Neutrophil (primary cell): ENCODE measurements around the gene NPLOC4.

Experiments used
- H3K27ac ChIP-seq: fragments of 200-600 bp; sonication (generic); 2 replicates; pipeline ENCODE4 v1.5.1; 2016; ENCODE audit warnings: mild to moderate bottlenecking, moderate library complexity
- H3K27me3 ChIP-seq: fragments of 200-600 bp; sonication (generic); 2 replicates; pipeline ENCODE4 v1.6.0; 2016; ENCODE audit warnings: mild to moderate bottlenecking
- H3K36me3 ChIP-seq: fragments of 200-600 bp; sonication (generic); 2 replicates; pipeline ENCODE4 v1.5.1; 2017
- H3K4me1 ChIP-seq, 2 experiments: fragments of 200-600 bp in 1 of 2; sonication (generic) in 1 of 2; 1 replicate in 1 of 2; 2 replicates in 1 of 2; pipeline versions ENCODE4 v1.5.1 to v1.6.1; 2013 to 2016; ENCODE audit warnings: low read depth in 1 of 2, low read length in 1 of 2, mild to moderate bottlenecking in 1 of 2, moderate library complexity in 1 of 2; ENCODE audit not compliant: control insufficient read depth in 1 of 2, insufficient read depth in 1 of 2
- H3K4me3 ChIP-seq, 2 experiments: fragments of 200-600 bp in 1 of 2; sonication (generic) in 1 of 2; 1 replicate in 1 of 2; 2 replicates in 1 of 2; pipeline ENCODE4 v1.5.1; 2013 to 2016; ENCODE audit warnings: low read depth in 1 of 2, low read length in 1 of 2, mild to moderate bottlenecking in 1 of 2, moderate library complexity in 1 of 2
- H3K9me3 ChIP-seq: fragments of 200-600 bp; sonication (generic); 2 replicates; pipeline ENCODE4 v1.5.1; 2016
- CTCF ChIP-seq: fragments of 200-600 bp; sonication (generic); IDR thresholded peaks from 2 replicates; pipeline ENCODE4 v1.5.1; 2016; ENCODE audit warnings: antibody characterized with exemption

NPLOC4 gene

GRCh38 chr17:81529437-81529803 is 107.5 kb downstream of the NPLOC4 start:
- H3K4me3 ChIP-seq: no peak overlapping the region
- no peak for TF ChIP-seq CTCF
- H3K4me1 ChIP-seq: no peaks in the 10 kb centered on the region
- H3K27me3 ChIP-seq: peaks cover 73% of the 10 kb centered on the region
- H3K27ac ChIP-seq: no peak overlapping the region
- H3K9me3 ChIP-seq: no peaks in the 10 kb centered on the region
- H3K36me3 ChIP-seq: no peaks in the 10 kb centered on the region

GRCh38 chr17:81528651-81529436 is 108.1 kb downstream of the NPLOC4 start:
- H3K9me3 ChIP-seq: no peaks in the 10 kb centered on the region
- H3K27me3 ChIP-seq: peaks cover 73% of the 10 kb centered on the region
- no peak overlapping the region for H3K4me3 ChIP-seq
- no peak overlapping the region for H3K27ac ChIP-seq
- TF ChIP-seq CTCF: no peak
- H3K4me1 ChIP-seq: no peaks in the 10 kb centered on the region
- H3K36me3 ChIP-seq: no peaks in the 10 kb centered on the region

GRCh38 chr17:81528384-81528650 is 108.6 kb downstream of the NPLOC4 start:
- no peak overlapping the region for H3K4me3 ChIP-seq
- no peak for TF ChIP-seq CTCF
- no peaks in the 10 kb centered on the region for H3K9me3 ChIP-seq
- no peaks in the 10 kb centered on the region for H3K4me1 ChIP-seq
- peaks cover 73% of the 10 kb centered on the region for H3K27me3 ChIP-seq
- no peak overlapping the region for H3K27ac ChIP-seq
- H3K36me3 ChIP-seq: no peaks in the 10 kb centered on the region

GRCh38 chr17:81527591-81528383 is 109.1 kb downstream of the NPLOC4 start, which contains the start of gene FSCN2:
TSS of gene FSCN2 (plus strand) at chr17:81528377. CDS start at chr17:81528532, 155 bp downstream.
- H3K27me3 ChIP-seq: peaks cover 73% of the 10 kb centered on the region
- no peaks in the 10 kb centered on the region for H3K4me1 ChIP-seq
- no peak within 1 kb of the TSS for H3K27ac ChIP-seq
- no peaks in the 10 kb centered on the region for H3K9me3 ChIP-seq
- H3K4me3 ChIP-seq: no peak within 1 kb of the TSS
- no peak for TF ChIP-seq CTCF
- H3K36me3 ChIP-seq: no peaks in the 10 kb centered on the region

- Histone ChIP-seq H3K27me3 (peaks cover 79% of the 10 kb centered on the region), H3K36me3 (no peaks in the 10 kb centered on the region), H3K4me3 (no peak overlapping the region), H3K27ac (no peak overlapping the region), H3K9me3 (no peaks in the 10 kb centered on the region), H3K4me1 (no peaks in the 10 kb centered on the region)
- no peak for TF ChIP-seq CTCF
These were observed 110.0 kb downstream of the NPLOC4 start for GRCh38 chr17:81526662-81527571.
